ENCODE measurements around the gene ARMCX5. TPM values are rescaled to one million over a fixed set of nuclear protein-coding genes. Genes with fewer than 3 reads are reported as not detected.

ARMCX5 gene
- total RNA-seq, 1 experiment from 2014 or later: 14.6 TPM

DNA sequence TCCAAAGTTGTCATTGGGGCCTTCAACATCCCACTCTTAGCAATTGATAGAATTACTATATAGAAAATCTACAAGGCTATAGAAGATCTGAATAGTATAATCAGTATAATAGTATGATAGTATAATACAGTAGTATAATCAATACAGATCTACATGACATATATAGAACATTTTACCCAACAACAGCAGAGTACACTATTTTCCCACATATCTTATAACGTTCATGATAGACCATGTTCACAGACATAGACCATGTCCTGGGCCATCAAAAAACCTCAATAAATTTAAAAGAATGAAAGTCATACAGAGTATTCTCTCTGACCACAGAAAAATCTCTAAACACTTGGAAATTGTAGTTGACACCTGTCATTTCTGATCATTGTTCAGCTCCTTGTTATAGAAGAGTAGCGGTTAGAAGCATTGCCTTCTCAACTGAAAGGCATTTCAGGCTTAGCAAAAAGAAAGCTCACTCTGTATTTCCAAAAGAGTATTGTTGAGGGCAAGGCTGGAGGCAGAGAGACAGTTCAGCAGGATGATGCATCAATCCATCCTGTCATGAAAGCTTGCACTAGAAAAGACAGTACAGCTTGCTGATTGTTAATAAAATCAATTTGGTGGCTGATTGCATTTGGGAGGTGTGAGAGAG lies 38.8 kb upstream of the ARMCX5 start:
- Histone ChIP-seq H3K4me2 (ENCODE audit: insufficient read depth, insufficient read length, low read length) (no peak overlapping the region), H2BK20ac (ENCODE audit: low read depth, low read length, poor library complexity, severe bottlenecking) (no peak overlapping the region), H2BK12ac (ENCODE audit: insufficient read length, low read depth, low read length) (no peak overlapping the region), H4K20me1 (ENCODE audit: control insufficient read depth, insufficient read depth, insufficient read length) (no peaks in the 10 kb centered on the region), H3K4me1 (ENCODE audit: insufficient read depth, low read length) (no peaks in the 10 kb centered on the region), H4K8ac (replicated peaks; ENCODE audit: insufficient read length, low read depth, low read length) (no peak overlapping the region), H3K27ac (ENCODE audit: insufficient read length, low read depth, low read length) (no peak overlapping the region), H3K9me3 (ENCODE audit: control insufficient read depth, low read depth, low read length) (peaks cover 9% of the 10 kb centered on the region), H3K23me2 (ENCODE audit: insufficient read length, low read depth, low read length, poor library complexity, severe bottlenecking) (no peaks in the 10 kb centered on the region), H3K56ac (ENCODE audit: insufficient read length, low read depth, low read length) (no peak overlapping the region), H3K4ac (ENCODE audit: low read depth, low read length) (no peak overlapping the region), H4K5ac (ENCODE audit: insufficient read length, low read depth, low read length) (no peak overlapping the region), H2AK5ac (ENCODE audit: insufficient read length, low read length) (no peak overlapping the region), H3K14ac (ENCODE audit: insufficient read depth, low read length) (no peak overlapping the region), H3K18ac (ENCODE audit: insufficient read length, low read depth, low read length) (no peak overlapping the region), H2BK15ac (ENCODE audit: low read depth, low read length) (no peak overlapping the region), H3K27me3 (ENCODE audit: insufficient read depth, low read length) (no peaks in the 10 kb centered on the region), H3K79me1 (ENCODE audit: insufficient read depth, low read depth, low read length, poor library complexity, severe bottlenecking) (no peaks in the 10 kb centered on the region), H2AFZ (ENCODE audit: low read length) (no peak overlapping the region), H3T11ph (ENCODE audit: low read length) (no peak overlapping the region), H2BK120ac (ENCODE audit: low read depth, low read length, poor library complexity, severe bottlenecking) (no peak overlapping the region), H3K9ac (ENCODE audit: extremely low read depth, insufficient read length, low read length) (no peak overlapping the region), H3K79me2 (ENCODE audit: insufficient read depth, low read length) (no peaks in the 10 kb centered on the region), H4K91ac (ENCODE audit: insufficient read length, low read depth, low read length) (no peak overlapping the region), H2BK5ac (ENCODE audit: insufficient read length, low read length) (no peak overlapping the region), H3K23ac (ENCODE audit: insufficient read length, low read depth, low read length) (no peak overlapping the region)
- peaks cover 2% of the 10 kb centered on the region for H3K27me3 Mint-ChIP-seq (ENCODE audit: low read depth)
- H3K36me3 Mint-ChIP-seq (ENCODE audit: insufficient read depth in 1 of 3, low read depth in 3 of 3): peaks cover 0 to 2% (median 0%) of the 10 kb centered on the region in 3 experiments; a peak in 2 of 7 replicates
- no peaks in the 10 kb centered on the region for H3K4me1 Mint-ChIP-seq
- H3K27ac Mint-ChIP-seq: no peak overlapping the region
- H3K4me3 Mint-ChIP-seq: no peak overlapping the region
- no peak for DNase-seq
- peaks cover 56 to 60% of the 10 kb centered on the region in 2 experiments for H3K9me3 Mint-ChIP-seq
- TF ChIP-seq, protein P1, sequence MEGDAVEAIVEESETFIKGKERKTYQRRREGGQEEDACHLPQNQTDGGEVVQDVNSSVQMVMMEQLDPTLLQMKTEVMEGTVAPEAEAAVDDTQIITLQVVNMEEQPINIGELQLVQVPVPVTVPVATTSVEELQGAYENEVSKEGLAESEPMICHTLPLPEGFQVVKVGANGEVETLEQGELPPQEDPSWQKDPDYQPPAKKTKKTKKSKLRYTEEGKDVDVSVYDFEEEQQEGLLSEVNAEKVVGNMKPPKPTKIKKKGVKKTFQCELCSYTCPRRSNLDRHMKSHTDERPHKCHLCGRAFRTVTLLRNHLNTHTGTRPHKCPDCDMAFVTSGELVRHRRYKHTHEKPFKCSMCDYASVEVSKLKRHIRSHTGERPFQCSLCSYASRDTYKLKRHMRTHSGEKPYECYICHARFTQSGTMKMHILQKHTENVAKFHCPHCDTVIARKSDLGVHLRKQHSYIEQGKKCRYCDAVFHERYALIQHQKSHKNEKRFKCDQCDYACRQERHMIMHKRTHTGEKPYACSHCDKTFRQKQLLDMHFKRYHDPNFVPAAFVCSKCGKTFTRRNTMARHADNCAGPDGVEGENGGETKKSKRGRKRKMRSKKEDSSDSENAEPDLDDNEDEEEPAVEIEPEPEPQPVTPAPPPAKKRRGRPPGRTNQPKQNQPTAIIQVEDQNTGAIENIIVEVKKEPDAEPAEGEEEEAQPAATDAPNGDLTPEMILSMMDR (conservative IDR thresholded peaks at IDR 0.05): no peak
- WGBS (ENCODE audit: extremely low coverage, insufficient read length, low lambda C conversion rate): no CpG with 5 or more reads among the region's 2 CpGs

Data from H9 (cell line).